Measurements from ENCODE around the gene IVNS1ABP. TPM values are rescaled to one million over a fixed set of nuclear protein-coding genes. Genes with fewer than 3 reads are reported as not detected.

Gene IVNS1ABP
- total RNA-seq, 2 experiments from 2014 or later = 133 to 134 TPM

- intact Hi-C loops (cut with micrococcal nuclease) = loop anchor here (10.0 kb wide), 1 partner anchor 993 kb away; no protein-coding TSS in a partner anchor
- H3K4me1 Mint-ChIP-seq (ENCODE audit: low read depth) = peaks cover 40% of the 10 kb centered on the region
Observed at GRCh38 chr1:185311589-185312225, 5.3 kb downstream of the IVNS1ABP start.

GRCh38 chr1:185309566-185309965 is 7.5 kb downstream of the IVNS1ABP start:
- H3K36me3 Mint-ChIP-seq = peaks cover 53% of the 10 kb centered on the region
- no peaks in the 10 kb centered on the region for H3K9me3 Mint-ChIP-seq
- H3K4me1 Mint-ChIP-seq (ENCODE audit: low read depth) = peaks cover 37% of the 10 kb centered on the region
- ChIA-PET POLR2A (no interaction called here), CTCF (interaction anchor here (1.0 kb wide), 1 partner anchor 371 kb away, joined by 4 read pairs; no protein-coding TSS in a partner anchor)
- H3K4me3 Mint-ChIP-seq = no peak overlapping the region
- no peaks in the 10 kb centered on the region for H3K27me3 Mint-ChIP-seq
- intact Hi-C loops (cut with micrococcal nuclease) = no loop called here
- H3K27ac Mint-ChIP-seq = no peak overlapping the region
- DNase-seq = no peak

More at GRCh38 chr1:185311589-185312225, 5.3 kb downstream of the IVNS1ABP start:
- no peak for DNase-seq
- Mint-ChIP-seq H3K4me3 (no peak overlapping the region), H3K27me3 (no peaks in the 10 kb centered on the region), H3K9me3 (no peaks in the 10 kb centered on the region), H3K36me3 (peaks cover 45% of the 10 kb centered on the region), H3K27ac (no peak overlapping the region)
- POLR2A ChIA-PET = no interaction called here
- CTCF ChIA-PET = no interaction called here

DNA sequence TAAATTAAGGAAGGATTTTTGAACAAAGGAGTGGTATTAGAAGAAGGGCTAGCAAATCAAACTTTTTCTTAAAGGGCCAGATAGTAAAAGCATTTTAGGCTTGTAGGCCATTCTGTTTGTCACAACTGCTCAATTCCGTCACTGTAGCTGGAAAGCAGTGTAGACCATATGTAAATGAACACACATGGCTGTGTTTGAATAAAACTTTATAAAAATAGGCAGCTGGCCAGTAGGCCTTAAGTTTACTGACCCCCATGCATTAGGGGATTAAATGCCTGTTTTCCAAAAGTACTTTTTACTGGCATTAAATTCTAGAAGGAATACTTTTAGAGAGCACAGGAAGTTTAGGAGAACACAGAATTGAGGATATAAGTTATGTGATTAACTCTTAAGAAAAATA is 8.9 kb downstream of the IVNS1ABP start:
- POLR2A ChIA-PET = no interaction called here

GRCh38 chr1:185305419-185305818 is 11.6 kb downstream of the IVNS1ABP start:
- no peak overlapping the region for H3K27ac Mint-ChIP-seq
- H3K4me3 Mint-ChIP-seq = no peak overlapping the region
- ChIA-PET POLR2A (no interaction called here), CTCF (no interaction called here)
- intact Hi-C loops (cut with micrococcal nuclease) = no loop called here
- peaks cover 64% of the 10 kb centered on the region for H3K36me3 Mint-ChIP-seq
- no peaks in the 10 kb centered on the region for H3K27me3 Mint-ChIP-seq
- no peaks in the 10 kb centered on the region for H3K9me3 Mint-ChIP-seq
- peaks cover 3% of the 10 kb centered on the region for H3K4me1 Mint-ChIP-seq (ENCODE audit: low read depth)
- DNase-seq = no peak

More for the DNA sequence above, 8.9 kb downstream of the IVNS1ABP start:
- Mint-ChIP-seq H3K27me3 (no peaks in the 10 kb centered on the region), H3K4me1 (ENCODE audit: low read depth) (peaks cover 22% of the 10 kb centered on the region), H3K36me3 (peaks cover 57% of the 10 kb centered on the region), H3K9me3 (no peaks in the 10 kb centered on the region), H3K27ac (no peak overlapping the region), H3K4me3 (no peak overlapping the region)
- intact Hi-C loops (cut with micrococcal nuclease) = no loop called here
- DNase-seq = no peak
- CTCF ChIA-PET = no interaction called here

DNA sequence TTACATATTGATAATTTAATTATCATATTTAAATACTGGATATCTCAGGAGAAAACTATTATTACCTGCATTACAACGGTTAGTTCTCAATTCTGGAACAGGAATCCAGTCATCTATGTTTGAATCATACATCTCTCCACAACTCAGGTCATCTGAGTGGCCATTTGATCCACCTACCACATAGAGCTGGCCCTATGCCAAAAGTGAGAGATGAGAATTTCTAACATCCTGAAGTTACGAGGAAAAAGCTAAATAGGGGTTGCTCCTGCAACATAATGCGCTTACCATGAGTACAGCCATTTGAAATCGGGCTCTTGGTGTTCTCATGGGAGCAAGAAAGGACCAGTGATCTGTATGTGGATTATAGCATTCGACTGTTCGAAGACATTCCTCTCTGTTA is 16.9 kb downstream of the IVNS1ABP start:
- no peak for DNase-seq
- H3K36me3 Mint-ChIP-seq = peaks cover 64% of the 10 kb centered on the region
- intact Hi-C loops (cut with micrococcal nuclease) = no loop called here
- no peaks in the 10 kb centered on the region for H3K4me1 Mint-ChIP-seq (ENCODE audit: low read depth)
- ChIA-PET CTCF (interaction anchor here (0.5 to 2.4 kb wide), 3 partner anchors 38 to 296 kb away, joined by 3 to 6 read pairs (median 3); no protein-coding TSS in a partner anchor), POLR2A (interaction anchor here (2.5 kb wide), 1 partner anchor 17 kb away, joined by 8 read pairs; the partner anchor contains the start of gene IVNS1ABP)
- H3K27me3 Mint-ChIP-seq = no peaks in the 10 kb centered on the region
- H3K27ac Mint-ChIP-seq = no peak overlapping the region
- no peak overlapping the region for H3K4me3 Mint-ChIP-seq
- H3K9me3 Mint-ChIP-seq = no peaks in the 10 kb centered on the region

DNA sequence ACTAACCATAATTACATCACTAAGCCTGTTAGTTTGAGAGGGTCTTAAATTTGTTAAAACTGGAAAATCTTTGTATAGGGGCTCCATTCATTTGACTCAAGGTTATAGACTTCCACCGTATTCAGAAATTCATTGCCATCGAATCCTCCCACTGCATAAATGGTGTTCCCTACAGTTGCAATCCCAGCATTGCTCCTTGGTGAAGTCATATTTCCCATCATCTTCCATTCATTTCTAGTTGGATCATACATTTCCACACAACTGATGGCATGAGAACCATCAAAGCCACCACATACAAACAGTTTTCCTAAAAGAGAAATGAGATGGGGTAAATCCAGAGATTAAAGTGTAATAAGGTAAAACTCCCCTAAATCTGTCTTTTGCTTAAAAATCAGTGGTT is 19.1 kb downstream of the IVNS1ABP start:
- Mint-ChIP-seq H3K36me3 (peaks cover 63% of the 10 kb centered on the region), H3K9me3 (no peaks in the 10 kb centered on the region), H3K4me1 (ENCODE audit: low read depth) (no peaks in the 10 kb centered on the region), H3K27me3 (no peaks in the 10 kb centered on the region), H3K27ac (no peak overlapping the region), H3K4me3 (no peak overlapping the region)
- POLR2A ChIA-PET = no interaction called here
- intact Hi-C loops (cut with micrococcal nuclease) = no loop called here
- no peak for DNase-seq
- CTCF ChIA-PET = no interaction called here

DNA sequence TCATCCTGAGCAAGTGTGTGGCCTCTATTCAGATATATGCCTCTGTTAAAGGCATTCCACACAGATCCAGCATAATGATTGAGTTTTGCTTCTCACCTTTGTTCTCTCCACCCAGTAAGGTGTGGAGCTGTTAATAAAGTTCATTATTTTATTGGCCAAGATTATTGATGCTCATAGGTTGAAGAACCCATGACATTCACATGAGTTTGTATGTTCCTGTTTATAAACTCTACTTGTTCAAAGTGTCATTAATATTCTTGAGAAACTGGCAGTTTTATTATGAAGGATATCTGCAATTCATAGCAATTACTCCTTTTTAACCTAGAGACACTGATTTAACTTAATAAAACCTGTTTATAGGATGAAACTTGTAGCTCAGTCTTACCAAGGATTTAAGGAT is 22.0 kb downstream of the IVNS1ABP start:
- CTCF ChIA-PET = interaction anchor here (0.6 kb wide), 1 partner anchor 1002 kb away, joined by 7 read pairs; no protein-coding TSS in a partner anchor
- DNase-seq = no peak
- Mint-ChIP-seq H3K27me3 (no peaks in the 10 kb centered on the region), H3K9me3 (peaks cover 4% of the 10 kb centered on the region), H3K4me3 (no peak overlapping the region), H3K27ac (no peak overlapping the region), H3K36me3 (peaks cover 51% of the 10 kb centered on the region), H3K4me1 (ENCODE audit: low read depth) (no peaks in the 10 kb centered on the region)
- intact Hi-C loops (cut with micrococcal nuclease) = no loop called here
- POLR2A ChIA-PET = no interaction called here

DNA sequence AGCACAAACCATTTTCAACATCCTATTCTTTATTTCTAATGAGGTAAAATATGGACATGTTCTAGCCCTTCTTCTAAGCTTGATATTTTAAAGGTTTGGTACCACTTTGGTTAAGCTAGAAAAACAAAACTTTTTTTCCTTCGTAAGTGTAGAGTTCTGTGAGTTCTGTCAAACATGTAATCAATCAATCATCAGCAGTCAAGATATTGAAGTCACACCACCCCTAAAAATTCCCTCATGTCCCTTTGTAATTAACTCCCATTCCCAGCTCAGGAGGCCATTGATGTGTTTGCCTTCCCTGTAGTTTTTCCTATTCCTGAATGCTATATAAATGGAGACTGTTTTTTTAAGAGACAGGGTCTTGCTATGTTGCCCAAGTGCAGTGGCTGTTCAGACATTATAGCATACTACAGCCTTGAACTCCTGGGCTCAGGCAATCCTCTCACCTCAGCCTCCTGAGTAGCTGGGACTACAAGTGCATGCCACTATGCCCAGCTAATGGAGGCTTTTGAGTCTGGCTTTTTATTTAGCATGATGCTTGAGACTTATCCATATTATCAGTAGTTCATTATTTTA is 23.0 kb downstream of the IVNS1ABP start:
- POLR2A ChIA-PET = interaction anchor here (1.0 kb wide), 1 partner anchor 20 kb away, joined by 3 read pairs; no protein-coding TSS in a partner anchor
- no peaks in the 10 kb centered on the region for H3K27me3 Mint-ChIP-seq
- no peak overlapping the region for H3K4me3 Mint-ChIP-seq
- peaks cover 4% of the 10 kb centered on the region for H3K9me3 Mint-ChIP-seq
- H3K36me3 Mint-ChIP-seq = peaks cover 54% of the 10 kb centered on the region
- no peak for DNase-seq
- no peak overlapping the region for H3K27ac Mint-ChIP-seq
- CTCF ChIA-PET = interaction anchor here (1.1 to 1.5 kb wide), 2 partner anchors 302 to 387 kb away, joined by 3 read pairs; no protein-coding TSS in a partner anchor
- intact Hi-C loops (cut with micrococcal nuclease) = no loop called here
- H3K4me1 Mint-ChIP-seq (ENCODE audit: low read depth) = no peaks in the 10 kb centered on the region

DNA sequence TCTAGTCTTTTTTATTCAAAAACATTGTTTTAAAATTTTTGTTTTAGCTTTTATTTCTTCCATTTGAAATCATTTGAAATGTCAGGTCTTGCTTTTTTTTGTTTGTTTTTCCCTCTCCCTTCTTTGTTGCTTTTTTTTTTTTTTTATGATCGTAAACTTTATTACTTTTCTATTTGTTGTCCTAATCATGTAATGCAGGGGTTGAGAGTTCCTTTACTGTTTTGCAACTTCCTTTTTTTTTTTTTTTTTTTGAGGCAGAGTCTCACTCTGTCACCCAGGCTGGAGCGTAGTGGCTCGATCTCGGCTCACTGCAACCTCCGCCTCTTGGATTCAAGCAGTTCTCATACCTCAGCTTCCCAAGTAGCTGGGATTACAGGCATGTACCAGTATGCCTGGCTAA is 24.8 kb downstream of the IVNS1ABP start:
- Mint-ChIP-seq H3K4me3 (no peak overlapping the region), H3K4me1 (ENCODE audit: low read depth) (no peaks in the 10 kb centered on the region), H3K27ac (no peak overlapping the region), H3K9me3 (peaks cover 4% of the 10 kb centered on the region), H3K27me3 (no peaks in the 10 kb centered on the region), H3K36me3 (peaks cover 44% of the 10 kb centered on the region)
- no peak for DNase-seq
- intact Hi-C loops (cut with micrococcal nuclease) = no loop called here
- ChIA-PET POLR2A (interaction anchor here (1.5 kb wide), 1 partner anchor 26 kb away, joined by 4 read pairs; the partner anchor contains the start of gene IVNS1ABP), CTCF (interaction anchor here (1.0 kb wide), 1 partner anchor 9 kb away, joined by 4 read pairs; no protein-coding TSS in a partner anchor)

DNA sequence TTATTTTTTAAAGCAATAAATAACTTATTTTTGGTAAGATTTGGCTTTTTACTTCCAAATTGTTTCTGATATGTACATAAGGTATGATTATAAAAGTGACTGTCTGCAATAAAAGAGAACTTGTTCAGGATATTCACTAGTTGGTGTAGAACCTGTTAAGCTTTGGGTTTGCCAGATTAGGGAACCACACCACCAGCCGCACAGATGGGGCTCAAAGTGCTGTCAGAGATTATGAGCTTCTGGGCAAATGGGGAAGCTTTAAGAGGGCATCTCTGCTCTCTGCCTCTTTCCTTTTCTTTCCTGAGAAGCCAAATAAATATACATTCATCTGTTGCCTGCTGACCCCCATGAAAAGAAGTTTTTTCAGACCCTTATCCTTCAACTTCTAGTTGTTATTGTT is 25.4 kb downstream of the IVNS1ABP start:
- DNase-seq = no peak
- H3K4me3 Mint-ChIP-seq = no peak overlapping the region
- ChIA-PET CTCF (interaction anchor here (1.0 kb wide), 1 partner anchor 10 kb away, joined by 4 read pairs; no protein-coding TSS in a partner anchor), POLR2A (interaction anchor here (1.5 kb wide), 1 partner anchor 26 kb away, joined by 4 read pairs; the partner anchor contains the start of gene IVNS1ABP)
- no peaks in the 10 kb centered on the region for H3K4me1 Mint-ChIP-seq (ENCODE audit: low read depth)
- H3K27ac Mint-ChIP-seq = no peak overlapping the region
- peaks cover 4% of the 10 kb centered on the region for H3K9me3 Mint-ChIP-seq
- H3K27me3 Mint-ChIP-seq = no peaks in the 10 kb centered on the region
- intact Hi-C loops (cut with micrococcal nuclease) = no loop called here
- peaks cover 41% of the 10 kb centered on the region for H3K36me3 Mint-ChIP-seq

- peaks cover 36% of the 10 kb centered on the region for H3K36me3 Mint-ChIP-seq
- H3K4me3 Mint-ChIP-seq = no peak overlapping the region
Observed at GRCh38 chr1:185291159-185291558, 25.9 kb downstream of the IVNS1ABP start.

GRCh38 chr1:185289880-185290279 is 27.2 kb downstream of the IVNS1ABP start:
- Mint-ChIP-seq H3K27me3 (no peaks in the 10 kb centered on the region), H3K36me3 (peaks cover 28% of the 10 kb centered on the region), H3K4me3 (no peak overlapping the region), H3K9me3 (peaks cover 4% of the 10 kb centered on the region), H3K4me1 (ENCODE audit: low read depth) (peaks cover 10% of the 10 kb centered on the region), H3K27ac (no peak overlapping the region)
- DNase-seq = no peak
- intact Hi-C loops (cut with micrococcal nuclease) = no loop called here
- CTCF ChIA-PET = no interaction called here
- POLR2A ChIA-PET = no interaction called here

More at GRCh38 chr1:185291159-185291558, 25.9 kb downstream of the IVNS1ABP start:
- Mint-ChIP-seq H3K27me3 (no peaks in the 10 kb centered on the region), H3K27ac (no peak overlapping the region), H3K4me1 (ENCODE audit: low read depth) (no peaks in the 10 kb centered on the region), H3K9me3 (peaks cover 4% of the 10 kb centered on the region)
- intact Hi-C loops (cut with micrococcal nuclease) = no loop called here
- DNase-seq = no peak
- POLR2A ChIA-PET = interaction anchor here (1.5 kb wide), 1 partner anchor 27 kb away, joined by 4 read pairs; the partner anchor contains the start of gene IVNS1ABP
- CTCF ChIA-PET = no interaction called here
